Measurements from ENCODE around the gene SNX2. TPM values are rescaled to one million over a fixed set of nuclear protein-coding genes. Genes with fewer than 3 reads are reported as not detected.

The SNX2 gene
- total and polyA plus RNA-seq, 4 donors, result 30.9 to 102 (median 72.0) TPM

DNA sequence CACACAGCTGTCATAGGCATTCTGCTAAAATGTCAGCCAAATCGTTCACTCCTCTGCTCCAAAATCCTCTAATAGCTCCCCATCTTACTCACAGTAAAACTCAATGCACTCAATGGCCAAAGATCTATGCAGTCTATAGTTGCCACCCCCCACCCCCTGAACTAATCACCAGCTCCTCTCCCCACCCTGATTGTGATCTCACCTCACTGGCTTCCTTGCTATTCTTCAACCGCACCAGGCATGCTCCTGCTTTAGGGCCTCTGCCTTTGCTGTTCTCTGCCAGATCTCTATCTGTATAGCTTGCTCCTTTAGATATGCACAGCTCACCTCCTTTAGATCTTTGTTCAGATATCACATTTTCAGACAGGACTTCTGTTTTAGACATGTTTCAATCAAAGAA lies 33.2 kb upstream of the SNX2 start:
- WGBS, 2 donors, result 75 to 90% methylated on average over 2 of the region's 2 CpGs
- H3K36me3 ChIP-seq (ENCODE audit: control insufficient read depth in 4 of 4, insufficient read depth in 4 of 4, low read length in 4 of 4), result no peaks in the 10 kb centered on the region
- no peaks in the 10 kb centered on the region for H3K27me3 ChIP-seq (ENCODE audit: control insufficient read depth in 3 of 3, insufficient read depth in 3 of 3, low read length in 2 of 3)
- ATAC-seq (ENCODE audit: insufficient read depth, low FRiP score) (no peak), DNase-seq (no peak)
- TF ChIP-seq, protein P1, sequence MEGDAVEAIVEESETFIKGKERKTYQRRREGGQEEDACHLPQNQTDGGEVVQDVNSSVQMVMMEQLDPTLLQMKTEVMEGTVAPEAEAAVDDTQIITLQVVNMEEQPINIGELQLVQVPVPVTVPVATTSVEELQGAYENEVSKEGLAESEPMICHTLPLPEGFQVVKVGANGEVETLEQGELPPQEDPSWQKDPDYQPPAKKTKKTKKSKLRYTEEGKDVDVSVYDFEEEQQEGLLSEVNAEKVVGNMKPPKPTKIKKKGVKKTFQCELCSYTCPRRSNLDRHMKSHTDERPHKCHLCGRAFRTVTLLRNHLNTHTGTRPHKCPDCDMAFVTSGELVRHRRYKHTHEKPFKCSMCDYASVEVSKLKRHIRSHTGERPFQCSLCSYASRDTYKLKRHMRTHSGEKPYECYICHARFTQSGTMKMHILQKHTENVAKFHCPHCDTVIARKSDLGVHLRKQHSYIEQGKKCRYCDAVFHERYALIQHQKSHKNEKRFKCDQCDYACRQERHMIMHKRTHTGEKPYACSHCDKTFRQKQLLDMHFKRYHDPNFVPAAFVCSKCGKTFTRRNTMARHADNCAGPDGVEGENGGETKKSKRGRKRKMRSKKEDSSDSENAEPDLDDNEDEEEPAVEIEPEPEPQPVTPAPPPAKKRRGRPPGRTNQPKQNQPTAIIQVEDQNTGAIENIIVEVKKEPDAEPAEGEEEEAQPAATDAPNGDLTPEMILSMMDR (IDR thresholded peaks at IDR 0.05; ENCODE audit: control extremely low read depth, extremely low read depth), result no peak
- H3K27ac ChIP-seq (ENCODE audit: low read depth in 1 of 2, low read length in 1 of 2), result no peak overlapping the region
- H3K4me3 ChIP-seq, result no peak overlapping the region
- no peaks in the 10 kb centered on the region for H3K9me3 ChIP-seq (ENCODE audit: control insufficient read depth in 4 of 4, insufficient read depth in 3 of 4, low read length in 3 of 4)
- H3K4me1 ChIP-seq (ENCODE audit: control insufficient read depth in 5 of 5, insufficient read depth in 5 of 5, low read length in 5 of 5), result peaks cover 0 to 6% (median 0%) of the 10 kb centered on the region in 5 donors
- H3K9ac ChIP-seq (ENCODE audit: insufficient read depth in 1 of 2, low read length in 2 of 2), result no peak overlapping the region

DNA sequence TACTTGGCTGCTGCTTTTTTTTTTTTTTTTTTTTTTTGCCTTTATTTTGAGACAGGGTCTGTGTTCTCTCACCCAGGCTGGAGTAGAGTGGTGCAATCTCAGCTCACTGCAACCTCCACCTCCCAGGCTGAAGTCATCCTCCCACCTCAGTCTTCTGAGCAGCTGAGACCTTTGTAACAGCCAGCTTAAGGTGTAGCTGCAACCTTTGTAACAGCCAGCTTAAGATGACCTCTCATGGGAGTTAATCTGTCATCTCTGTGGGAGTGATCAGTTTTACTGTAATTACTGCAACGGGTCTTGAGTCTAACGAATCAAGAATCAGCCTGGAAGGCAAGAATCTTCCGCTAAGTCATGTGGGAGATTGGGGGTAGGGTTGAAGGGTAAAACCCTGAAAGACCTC lies 31.6 kb upstream of the SNX2 start:
- Histone ChIP-seq H3K4me1 (ENCODE audit: control insufficient read depth in 5 of 5, insufficient read depth in 5 of 5, low read length in 5 of 5) (no peaks in the 10 kb centered on the region), H3K36me3 (ENCODE audit: control insufficient read depth in 4 of 4, insufficient read depth in 4 of 4, low read length in 4 of 4) (no peaks in the 10 kb centered on the region), H3K27me3 (ENCODE audit: control insufficient read depth in 3 of 3, insufficient read depth in 3 of 3, low read length in 2 of 3) (no peaks in the 10 kb centered on the region), H3K4me3 (no peak overlapping the region), H3K9me3 (ENCODE audit: control insufficient read depth in 4 of 4, insufficient read depth in 3 of 4, low read length in 3 of 4) (no peaks in the 10 kb centered on the region), H3K9ac (ENCODE audit: insufficient read depth in 1 of 2, low read length in 2 of 2) (no peak overlapping the region), H3K27ac (ENCODE audit: low read depth in 1 of 2, low read length in 1 of 2) (no peak overlapping the region)
- DNase-seq (no peak), ATAC-seq (ENCODE audit: insufficient read depth, low FRiP score) (no peak)
- WGBS, 2 donors, result 87 to 93% methylated on average over 3 of the region's 3 CpGs
- TF ChIP-seq, protein P1 (IDR thresholded peaks at IDR 0.05; ENCODE audit: control extremely low read depth, extremely low read depth), result no peak

DNA sequence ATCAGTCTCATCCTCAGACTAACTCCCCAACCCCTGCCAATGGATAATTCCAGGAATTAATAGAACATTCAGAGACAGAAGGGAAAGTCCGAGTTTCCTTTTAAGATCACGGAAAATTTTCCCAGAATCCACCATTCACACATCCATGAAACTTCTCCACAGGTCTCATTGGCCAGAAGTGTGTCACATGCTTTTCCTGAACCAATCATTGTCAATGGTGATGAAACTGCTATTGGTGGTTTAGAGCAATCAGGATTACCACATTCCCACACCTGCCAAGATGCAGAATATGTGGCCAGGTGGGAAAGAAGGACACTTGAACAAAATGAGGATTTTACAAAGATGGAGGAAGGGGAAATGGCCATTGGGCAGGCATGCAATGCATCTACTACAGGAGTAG lies 29.3 kb upstream of the SNX2 start:
- TF ChIP-seq, protein P1 (IDR thresholded peaks at IDR 0.05; ENCODE audit: control extremely low read depth, extremely low read depth), result no peak
- H3K27me3 ChIP-seq (ENCODE audit: control insufficient read depth in 3 of 3, insufficient read depth in 3 of 3, low read length in 2 of 3), result no peaks in the 10 kb centered on the region
- no peak for DNase-seq
- no peak overlapping the region for H3K9ac ChIP-seq (ENCODE audit: insufficient read depth in 1 of 2, low read length in 2 of 2)
- H3K27ac ChIP-seq (ENCODE audit: low read depth in 1 of 2, low read length in 1 of 2), result no peak overlapping the region
- H3K36me3 ChIP-seq (ENCODE audit: control insufficient read depth in 4 of 4, insufficient read depth in 4 of 4, low read length in 4 of 4), result no peaks in the 10 kb centered on the region
- WGBS, 2 donors, result 94 to 98% methylated on average over 2 of the region's 2 CpGs
- no peak for ATAC-seq (ENCODE audit: insufficient read depth, low FRiP score)
- no peak overlapping the region for H3K4me3 ChIP-seq
- H3K4me1 ChIP-seq (ENCODE audit: control insufficient read depth in 5 of 5, insufficient read depth in 5 of 5, low read length in 5 of 5), result no peaks in the 10 kb centered on the region
- H3K9me3 ChIP-seq (ENCODE audit: control insufficient read depth in 4 of 4, insufficient read depth in 3 of 4, low read length in 3 of 4), result no peaks in the 10 kb centered on the region

DNA sequence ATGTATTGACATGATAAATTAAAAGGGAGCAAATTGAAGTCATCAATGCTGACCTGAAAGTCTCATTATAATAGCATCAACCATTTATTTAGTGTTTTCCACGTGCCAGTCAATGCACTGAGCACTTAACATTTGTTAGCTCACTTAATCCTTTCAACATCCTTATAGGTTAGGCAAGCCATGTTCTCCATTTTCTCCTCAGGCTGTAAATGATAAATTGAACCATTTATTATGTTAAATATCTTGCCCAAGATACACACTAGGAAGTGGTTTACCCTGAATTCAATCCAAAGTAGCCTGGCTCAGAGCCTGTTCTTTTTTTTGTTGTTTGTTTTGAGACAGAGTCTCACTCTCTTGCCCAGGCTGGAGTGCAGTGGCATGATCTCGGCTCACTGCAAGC lies 25.0 kb upstream of the SNX2 start:
- 48 to 53% methylated on average over 2 of the region's 2 CpGs for WGBS, 2 donors
- Histone ChIP-seq H3K36me3 (ENCODE audit: control insufficient read depth in 4 of 4, insufficient read depth in 4 of 4, low read length in 4 of 4) (no peaks in the 10 kb centered on the region), H3K4me1 (ENCODE audit: control insufficient read depth in 5 of 5, insufficient read depth in 5 of 5, low read length in 5 of 5) (no peaks in the 10 kb centered on the region), H3K27ac (ENCODE audit: low read depth in 1 of 2, low read length in 1 of 2) (no peak overlapping the region), H3K9me3 (ENCODE audit: control insufficient read depth in 4 of 4, insufficient read depth in 3 of 4, low read length in 3 of 4) (no peaks in the 10 kb centered on the region), H3K4me3 (no peak overlapping the region), H3K27me3 (ENCODE audit: control insufficient read depth in 3 of 3, insufficient read depth in 3 of 3, low read length in 2 of 3) (no peaks in the 10 kb centered on the region), H3K9ac (ENCODE audit: insufficient read depth in 1 of 2, low read length in 2 of 2) (no peak overlapping the region)
- DNase-seq (no peak), ATAC-seq (ENCODE audit: insufficient read depth, low FRiP score) (no peak)
- TF ChIP-seq, protein P1 (IDR thresholded peaks at IDR 0.05; ENCODE audit: control extremely low read depth, extremely low read depth), result no peak

All from lung (tissue), 12 donors.